T-helper 1 cell treated with Interleukin-12 subunit alpha and Interleukin-12 subunit beta and Interleukin-4 antibody, amounts not matched to agents 30 ng/mL and 1 ng/mL, for 36 hours (primary cell): ENCODE measurements around the gene SHE. TPM values are rescaled to one million over a fixed set of nuclear protein-coding genes. Genes with fewer than 3 reads are reported as not detected.

ENCODE experiments used
- total RNA-seq: library from RNA; stranded (reverse); gene quantifications from 2 replicates; pipeline ENCODE4 v1.2.3, GENCODE V29; 2022

SHE gene
- total RNA-seq, 1 donor from 2014 or later, result not detected

Other genes starting within 250 kb of the SHE start
- 115 and 116 TPM in 2 replicates for gene HAX1, start 229.8 kb downstream of the SHE start, total RNA-seq
- not detected in 2 replicates for gene AQP10, start 181.3 kb downstream of the SHE start, total RNA-seq
- gene ATP8B2, start 176.9 kb downstream of the SHE start, total RNA-seq, result 95.8 and 105 TPM in 2 replicates
- gene IL6R, start 97.1 kb downstream of the SHE start, total RNA-seq, result 6.4 and 9.8 TPM in 2 replicates
- gene TDRD10, start 193 bp downstream of the SHE start, total RNA-seq, result not detected in 2 replicates
- gene UBE2Q1, start 56.2 kb upstream of the SHE start, total RNA-seq, result 102 and 109 TPM in 2 replicates
- gene CHRNB2, start 65.4 kb upstream of the SHE start, total RNA-seq, result not detected in 2 replicates
- gene ADAR, start 105.8 kb upstream of the SHE start, total RNA-seq, result 429 and 444 TPM in 2 replicates